ENCODE measurements around the gene VAV3.
A peak's percentile ranks its signal among the peaks of the same experiment; 100 is the strongest.
"Not testable (repeated sequence)": the region's sequence is repeated elsewhere in the genome, so short reads cannot be mapped to it uniquely, and the experiment has no call there.

The VAV3 gene

GRCh38 chr1:107750364-107750959 lies 214.5 kb downstream of the VAV3 start:
- no peak overlapping the region for H3K4me3 ChIP-seq (ENCODE audit: low read depth, low read length)
- peak; percentile 67 for DNase-seq (ENCODE audit: low read depth)
- TF ChIP-seq, protein P1, sequence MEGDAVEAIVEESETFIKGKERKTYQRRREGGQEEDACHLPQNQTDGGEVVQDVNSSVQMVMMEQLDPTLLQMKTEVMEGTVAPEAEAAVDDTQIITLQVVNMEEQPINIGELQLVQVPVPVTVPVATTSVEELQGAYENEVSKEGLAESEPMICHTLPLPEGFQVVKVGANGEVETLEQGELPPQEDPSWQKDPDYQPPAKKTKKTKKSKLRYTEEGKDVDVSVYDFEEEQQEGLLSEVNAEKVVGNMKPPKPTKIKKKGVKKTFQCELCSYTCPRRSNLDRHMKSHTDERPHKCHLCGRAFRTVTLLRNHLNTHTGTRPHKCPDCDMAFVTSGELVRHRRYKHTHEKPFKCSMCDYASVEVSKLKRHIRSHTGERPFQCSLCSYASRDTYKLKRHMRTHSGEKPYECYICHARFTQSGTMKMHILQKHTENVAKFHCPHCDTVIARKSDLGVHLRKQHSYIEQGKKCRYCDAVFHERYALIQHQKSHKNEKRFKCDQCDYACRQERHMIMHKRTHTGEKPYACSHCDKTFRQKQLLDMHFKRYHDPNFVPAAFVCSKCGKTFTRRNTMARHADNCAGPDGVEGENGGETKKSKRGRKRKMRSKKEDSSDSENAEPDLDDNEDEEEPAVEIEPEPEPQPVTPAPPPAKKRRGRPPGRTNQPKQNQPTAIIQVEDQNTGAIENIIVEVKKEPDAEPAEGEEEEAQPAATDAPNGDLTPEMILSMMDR (IDR thresholded peaks at IDR 0.05; ENCODE audit: control insufficient read depth, extremely low read depth, insufficient read depth): peak; percentile 68

DNA sequence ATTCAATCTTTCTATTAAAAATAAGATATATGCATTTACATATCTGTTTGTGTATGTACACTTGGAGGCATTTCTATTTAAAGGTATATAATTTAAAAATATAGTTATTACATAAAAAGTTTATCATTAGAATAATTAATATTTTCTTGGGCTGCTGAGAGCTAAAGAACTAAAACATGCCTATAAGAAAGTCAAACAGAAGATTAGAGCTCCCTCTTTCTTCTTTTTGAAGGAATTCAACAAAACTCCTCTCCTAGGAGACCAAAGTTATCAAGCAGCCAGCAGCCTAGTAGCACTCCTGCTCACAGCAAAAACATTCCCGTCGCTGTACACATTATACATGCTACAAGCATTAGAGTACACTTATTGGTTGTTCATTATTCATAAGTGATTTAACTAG lies 216.4 kb downstream of the VAV3 start:
- no peak for DNase-seq (ENCODE audit: low read depth)
- H3K4me3 ChIP-seq (ENCODE audit: low read depth, low read length): no peak overlapping the region
- TF ChIP-seq, protein P1 (IDR thresholded peaks at IDR 0.05; ENCODE audit: control insufficient read depth, extremely low read depth, insufficient read depth): peak; percentile 50

GRCh38 chr1:107741242-107741641 lies 223.7 kb downstream of the VAV3 start:
- TF ChIP-seq, protein P1 (IDR thresholded peaks at IDR 0.05; ENCODE audit: control insufficient read depth, extremely low read depth, insufficient read depth): no peak
- no peak overlapping the region for H3K4me3 ChIP-seq (ENCODE audit: low read depth, low read length)
- DNase-seq (ENCODE audit: low read depth): no peak

DNA sequence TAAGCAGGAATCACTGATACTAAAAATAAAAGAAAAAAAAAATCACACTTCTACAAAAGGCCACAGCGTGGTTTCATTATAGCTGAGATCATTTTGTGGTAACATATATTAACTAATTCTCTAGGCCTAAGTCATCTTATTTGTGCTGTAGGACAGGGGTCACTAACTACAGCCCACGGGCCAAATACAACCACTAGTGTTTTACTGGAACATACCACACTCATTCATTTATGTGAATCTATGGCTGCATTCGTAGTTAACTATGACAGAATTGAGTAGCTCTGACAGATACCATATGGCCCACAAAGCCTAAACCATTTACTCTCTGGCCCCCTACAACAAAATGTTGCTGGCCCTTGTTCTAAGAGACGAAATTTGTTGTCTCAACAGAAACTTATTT lies 224.4 kb downstream of the VAV3 start:
- DNase-seq (ENCODE audit: low read depth): no peak
- no peak overlapping the region for H3K4me3 ChIP-seq (ENCODE audit: low read depth, low read length)
- TF ChIP-seq, protein P1 (IDR thresholded peaks at IDR 0.05; ENCODE audit: control insufficient read depth, extremely low read depth, insufficient read depth): no peak

- TF ChIP-seq, protein P1 (IDR thresholded peaks at IDR 0.05; ENCODE audit: control insufficient read depth, extremely low read depth, insufficient read depth): no peak
- no peak overlapping the region for H3K4me3 ChIP-seq (ENCODE audit: low read depth, low read length)
- DNase-seq (ENCODE audit: low read depth): no peak
These were observed 225.3 kb downstream of the VAV3 start for GRCh38 chr1:107739651-107740050.

GRCh38 chr1:107739201-107739600 lies 225.8 kb downstream of the VAV3 start:
- TF ChIP-seq, protein P1 (IDR thresholded peaks at IDR 0.05; ENCODE audit: control insufficient read depth, extremely low read depth, insufficient read depth): 0 out of 2 replicates have a peak, but pooled peaks have one; percentile 8
- H3K4me3 ChIP-seq (ENCODE audit: low read depth, low read length): no peak overlapping the region
- DNase-seq (ENCODE audit: low read depth): peak; percentile 73

DNA sequence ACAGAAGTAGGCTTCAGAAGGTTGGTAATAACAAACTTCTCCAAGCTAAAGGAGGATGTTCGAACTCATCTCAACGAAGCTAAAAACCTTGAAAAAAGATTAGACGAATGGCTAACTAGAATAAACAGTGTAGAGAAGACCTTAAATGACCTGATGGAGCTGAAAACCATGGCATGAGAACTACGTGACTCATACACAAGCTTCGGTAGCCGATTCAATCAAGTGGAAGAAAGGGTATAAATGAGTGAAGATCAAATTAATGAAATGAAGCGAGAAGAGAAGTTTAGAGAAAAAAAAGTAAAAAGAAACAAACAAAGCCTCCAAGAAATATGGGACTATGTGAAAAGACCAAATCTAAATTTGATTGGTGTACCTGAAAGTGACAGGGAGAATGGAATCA lies 231.6 kb downstream of the VAV3 start:
- not testable (repeated sequence) for H3K4me3 ChIP-seq (ENCODE audit: low read depth, low read length); DNase-seq (ENCODE audit: low read depth)

All from LNCaP clone FGC (cell line).